ENCODE measurements around the gene BRINP1. TPM values are rescaled to one million over a fixed set of nuclear protein-coding genes. Genes with fewer than 3 reads are reported as not detected.

The BRINP1 gene
- total RNA-seq, 1 experiment from 2014 or later: not detected

GRCh38 chr9:119197893-119198607, 171.2 kb downstream of the BRINP1 start:
- H3K4me1 ChIP-seq (ENCODE audit: control insufficient read depth, insufficient read depth, low read length): no peaks in the 10 kb centered on the region
- POLR2A ChIA-PET: no interaction called here
- H3K36me3 ChIP-seq (ENCODE audit: control insufficient read depth, insufficient read depth, low read length): no peaks in the 10 kb centered on the region
- H3K27ac ChIP-seq (ENCODE audit: low read length): no peak overlapping the region
- ATAC-seq (no peak), DNase-seq (ENCODE audit: low read depth, low spot score) (no peak)
- H3K27me3 ChIP-seq (ENCODE audit: control insufficient read depth, insufficient read depth, low read length): no peaks in the 10 kb centered on the region
- CTCF ChIA-PET: no interaction called here
- in situ Hi-C loops (cut with HindIII; ENCODE audit: low pct_unique_long_range_greater_than_20kb, low sequenced_read_pairs): no loop called here
- H3K9me3 ChIP-seq (ENCODE audit: control insufficient read depth, insufficient read depth, low read depth, low read length): no peaks in the 10 kb centered on the region
- intact Hi-C loops (cut with micrococcal nuclease; ENCODE audit: unreplicated experiment): no loop called here
- no peak for TF ChIP-seq SIN3A (IDR thresholded peaks at IDR 0.05; ENCODE audit: borderline replicate concordance, insufficient read depth, low read depth, low read length)
- no peak for TF ChIP-seq TCF7L2 (IDR thresholded peaks at IDR 0.05; ENCODE audit: low read depth, low read length)
- TF ChIP-seq POLR2AphosphoS5 (IDR thresholded peaks at IDR 0.05; ENCODE audit: low read depth, low read length): no peak
- TF ChIP-seq, protein P1, sequence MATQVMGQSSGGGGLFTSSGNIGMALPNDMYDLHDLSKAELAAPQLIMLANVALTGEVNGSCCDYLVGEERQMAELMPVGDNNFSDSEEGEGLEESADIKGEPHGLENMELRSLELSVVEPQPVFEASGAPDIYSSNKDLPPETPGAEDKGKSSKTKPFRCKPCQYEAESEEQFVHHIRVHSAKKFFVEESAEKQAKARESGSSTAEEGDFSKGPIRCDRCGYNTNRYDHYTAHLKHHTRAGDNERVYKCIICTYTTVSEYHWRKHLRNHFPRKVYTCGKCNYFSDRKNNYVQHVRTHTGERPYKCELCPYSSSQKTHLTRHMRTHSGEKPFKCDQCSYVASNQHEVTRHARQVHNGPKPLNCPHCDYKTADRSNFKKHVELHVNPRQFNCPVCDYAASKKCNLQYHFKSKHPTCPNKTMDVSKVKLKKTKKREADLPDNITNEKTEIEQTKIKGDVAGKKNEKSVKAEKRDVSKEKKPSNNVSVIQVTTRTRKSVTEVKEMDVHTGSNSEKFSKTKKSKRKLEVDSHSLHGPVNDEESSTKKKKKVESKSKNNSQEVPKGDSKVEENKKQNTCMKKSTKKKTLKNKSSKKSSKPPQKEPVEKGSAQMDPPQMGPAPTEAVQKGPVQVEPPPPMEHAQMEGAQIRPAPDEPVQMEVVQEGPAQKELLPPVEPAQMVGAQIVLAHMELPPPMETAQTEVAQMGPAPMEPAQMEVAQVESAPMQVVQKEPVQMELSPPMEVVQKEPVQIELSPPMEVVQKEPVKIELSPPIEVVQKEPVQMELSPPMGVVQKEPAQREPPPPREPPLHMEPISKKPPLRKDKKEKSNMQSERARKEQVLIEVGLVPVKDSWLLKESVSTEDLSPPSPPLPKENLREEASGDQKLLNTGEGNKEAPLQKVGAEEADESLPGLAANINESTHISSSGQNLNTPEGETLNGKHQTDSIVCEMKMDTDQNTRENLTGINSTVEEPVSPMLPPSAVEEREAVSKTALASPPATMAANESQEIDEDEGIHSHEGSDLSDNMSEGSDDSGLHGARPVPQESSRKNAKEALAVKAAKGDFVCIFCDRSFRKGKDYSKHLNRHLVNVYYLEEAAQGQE (IDR thresholded peaks at IDR 0.05; ENCODE audit: insufficient read depth in 1 of 2, low read depth in 2 of 2, low read length in 1 of 2): no peak
- H3K4me3 ChIP-seq (ENCODE audit: low read depth in 2 of 2, low read length in 2 of 2): no peak overlapping the region
- no TSS peak for BruUV-seq (replicated peaks)

DNA sequence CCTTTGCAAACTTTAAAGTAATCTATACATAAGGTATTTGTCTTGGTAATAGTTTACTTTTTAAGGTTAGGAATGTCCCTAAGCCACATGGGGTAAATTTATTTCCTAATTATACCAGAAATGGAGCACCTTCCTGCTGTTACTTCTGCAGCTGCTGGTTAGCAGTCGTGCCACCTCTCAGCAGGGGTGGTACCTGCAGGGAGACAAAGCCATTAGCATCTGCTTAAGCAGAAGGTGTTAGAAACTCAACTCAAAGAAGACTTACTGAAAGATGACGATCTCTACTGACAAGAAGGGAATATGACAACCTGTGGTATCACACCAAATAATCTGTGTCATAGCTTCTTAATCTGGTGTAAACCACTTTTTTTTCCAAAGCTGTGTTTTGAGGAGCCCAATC, 173.7 kb downstream of the BRINP1 start:
- ChIA-PET CTCF (no interaction called here), POLR2A (no interaction called here)
- Histone ChIP-seq H3K27me3 (ENCODE audit: control insufficient read depth, insufficient read depth, low read length) (no peaks in the 10 kb centered on the region), H3K4me3 (ENCODE audit: low read depth in 2 of 2, low read length in 2 of 2) (no peak overlapping the region), H3K36me3 (ENCODE audit: control insufficient read depth, insufficient read depth, low read length) (no peaks in the 10 kb centered on the region), H3K4me1 (ENCODE audit: control insufficient read depth, insufficient read depth, low read length) (no peaks in the 10 kb centered on the region), H3K27ac (ENCODE audit: low read length) (no peak overlapping the region), H3K9me3 (ENCODE audit: control insufficient read depth, insufficient read depth, low read depth, low read length) (no peaks in the 10 kb centered on the region)
- intact Hi-C loops (cut with micrococcal nuclease; ENCODE audit: unreplicated experiment) (no loop called here), in situ Hi-C loops (cut with HindIII; ENCODE audit: low pct_unique_long_range_greater_than_20kb, low sequenced_read_pairs) (no loop called here)
- ATAC-seq (no peak), DNase-seq (ENCODE audit: low read depth, low spot score) (no peak)
- TF ChIP-seq POLR2AphosphoS5 (IDR thresholded peaks at IDR 0.05; ENCODE audit: low read depth, low read length) (no peak), TCF7L2 (IDR thresholded peaks at IDR 0.05; ENCODE audit: low read depth, low read length) (no peak), SIN3A (IDR thresholded peaks at IDR 0.05; ENCODE audit: borderline replicate concordance, insufficient read depth, low read depth, low read length) (no peak)
- TF ChIP-seq, protein P1 (IDR thresholded peaks at IDR 0.05; ENCODE audit: insufficient read depth in 1 of 2, low read depth in 2 of 2, low read length in 1 of 2): no peak
- TF ChIP-seq, protein P2, sequence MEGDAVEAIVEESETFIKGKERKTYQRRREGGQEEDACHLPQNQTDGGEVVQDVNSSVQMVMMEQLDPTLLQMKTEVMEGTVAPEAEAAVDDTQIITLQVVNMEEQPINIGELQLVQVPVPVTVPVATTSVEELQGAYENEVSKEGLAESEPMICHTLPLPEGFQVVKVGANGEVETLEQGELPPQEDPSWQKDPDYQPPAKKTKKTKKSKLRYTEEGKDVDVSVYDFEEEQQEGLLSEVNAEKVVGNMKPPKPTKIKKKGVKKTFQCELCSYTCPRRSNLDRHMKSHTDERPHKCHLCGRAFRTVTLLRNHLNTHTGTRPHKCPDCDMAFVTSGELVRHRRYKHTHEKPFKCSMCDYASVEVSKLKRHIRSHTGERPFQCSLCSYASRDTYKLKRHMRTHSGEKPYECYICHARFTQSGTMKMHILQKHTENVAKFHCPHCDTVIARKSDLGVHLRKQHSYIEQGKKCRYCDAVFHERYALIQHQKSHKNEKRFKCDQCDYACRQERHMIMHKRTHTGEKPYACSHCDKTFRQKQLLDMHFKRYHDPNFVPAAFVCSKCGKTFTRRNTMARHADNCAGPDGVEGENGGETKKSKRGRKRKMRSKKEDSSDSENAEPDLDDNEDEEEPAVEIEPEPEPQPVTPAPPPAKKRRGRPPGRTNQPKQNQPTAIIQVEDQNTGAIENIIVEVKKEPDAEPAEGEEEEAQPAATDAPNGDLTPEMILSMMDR (IDR thresholded peaks at IDR 0.05): no peak
- BruUV-seq (replicated peaks): no TSS peak

Measured in Panc1 (cell line).